GM12878 (cell line): ENCODE measurements around the gene SP2. TPM values are rescaled to one million over a fixed set of nuclear protein-coding genes. Genes with fewer than 3 reads are reported as not detected.

ENCODE experiments used
- ATAC-seq: fragments of 200-7000 bp; cut with Tn5 transposase; 3 replicates; pipeline ENCODE4 v1.9.1; 2020; ENCODE audit warnings: mild to moderate bottlenecking, moderate library complexity
- BruUV-seq: library from RNA; stranded (reverse); fragments of 400-500 nt; replicated peaks from 2 replicates; lab custom pipeline; 2021; lab: Mats Ljungman, UMichigan
- CTCF ChIA-PET: fragments of 300-600 bp; sonication (Branson Sonifier 250); formaldehyde crosslinking; extraction: SDS; loops from one replicate; lab custom pipeline; 2021; ENCODE audit warnings: inconsistent platforms; lab: Yijun Ruan, JAX
- POLR2A ChIA-PET: fragments of 350-600 bp; formaldehyde crosslinking; extraction: SDS; loops from one replicate; lab custom pipeline; 2021; ENCODE audit warnings: inconsistent platforms; lab: Charles Lee
- RAD21 ChIA-PET: fragments of 300-600 bp; sonication (Branson Sonifier 250); formaldehyde crosslinking; loops from one replicate; lab custom pipeline; 2023; ENCODE audit warnings: antibody characterized with exemption; ENCODE audit not compliant: unreplicated experiment; lab: Charles Lee
- SMC1A ChIA-PET: fragments of 300-600 bp; sonication (Branson Sonifier 250); formaldehyde crosslinking; loops from one replicate; lab custom pipeline; 2023; ENCODE audit not compliant: unreplicated experiment, uncharacterized antibody; lab: Charles Lee
- DNase-seq: peaks from one replicate; pipeline ENCODE4 v3.0.0-alpha.2; 2011; ENCODE audit warnings: low read depth, low spot score
- FAIRE-seq: peaks from 3 replicates; lab custom pipeline; 2011; peaks lifted over from hg19 to GRCh38; lab: Jason Lieb, UNC
- H2AFZ ChIP-seq: 2 replicates; pipeline ENCODE4 v1.6.0; 2011; ENCODE audit warnings: low read depth, low read length, control low read depth; ENCODE audit not compliant: control insufficient read depth
- H3K27ac ChIP-seq: 2 replicates; pipeline ENCODE4 v1.5.1; 2011; ENCODE audit warnings: control low read depth; ENCODE audit not compliant: control insufficient read depth, insufficient read depth
- H3K27me3 ChIP-seq, 2 experiments: replicated peaks in 1 of 2; 2 replicates each; pipeline versions ENCODE4 v1.6.0 to v1.6.1; 2011; ENCODE audit warnings: low read length in 1 of 2; ENCODE audit not compliant: control insufficient read depth in 2 of 2, insufficient read depth in 2 of 2
- H3K36me3 ChIP-seq, 2 experiments: 2 replicates each; pipeline ENCODE4 v1.5.1; 2011; ENCODE audit warnings: low read length in 1 of 2; ENCODE audit not compliant: control insufficient read depth in 2 of 2, insufficient read depth in 2 of 2
- H3K4me1 ChIP-seq: 2 replicates; pipeline ENCODE4 v1.6.1; 2011; ENCODE audit warnings: mild to moderate bottlenecking, low read length, moderate library complexity, mixed read lengths; ENCODE audit not compliant: control insufficient read depth, insufficient read depth
- H3K4me2 ChIP-seq: 2 replicates; pipeline ENCODE4 v1.6.0; 2011; ENCODE audit warnings: control low read depth; ENCODE audit not compliant: control insufficient read depth, insufficient read depth
- H3K4me3 ChIP-seq: fragments of 200-600 bp; sonication (generic); 2 replicates; pipeline ENCODE4 v1.5.1; 2016
- H3K79me2 ChIP-seq: 2 replicates; pipeline ENCODE4 v1.6.0; 2011; ENCODE audit warnings: low read length; ENCODE audit not compliant: control insufficient read depth, insufficient read depth
- H3K9ac ChIP-seq: 2 replicates; pipeline ENCODE4 v1.8.0; 2011; ENCODE audit warnings: low read length, control low read depth, mixed read lengths; ENCODE audit not compliant: control insufficient read depth, insufficient read depth
- H3K9me3 ChIP-seq: replicated peaks from 3 replicates; pipeline ENCODE4 v1.5.1; 2011; ENCODE audit warnings: mild to moderate bottlenecking, low read length; ENCODE audit not compliant: control insufficient read depth, insufficient read depth
- H4K20me1 ChIP-seq: 2 replicates; pipeline ENCODE4 v1.6.0; 2011; ENCODE audit not compliant: control insufficient read depth, insufficient read depth
- CHD4 ChIP-seq: fragments of 200-600 bp; sonication (generic); IDR thresholded peaks from 2 replicates; pipeline ENCODE4 v1.6.1; 2016; ENCODE audit warnings: mild to moderate bottlenecking
- KDM1A ChIP-seq: fragments of 200-600 bp; sonication (generic); IDR thresholded peaks from 2 replicates; pipeline ENCODE4 v1.6.1; 2016; ENCODE audit warnings: borderline replicate concordance
- PML ChIP-seq: IDR thresholded peaks from 2 replicates; pipeline ENCODE4 v1.6.1; 2012; ENCODE audit warnings: low read length, inconsistent platforms
- SREBF2 ChIP-seq: IDR thresholded peaks from 2 replicates; pipeline ENCODE4 v1.6.1; 2012; ENCODE audit warnings: mild to moderate bottlenecking, low read length
- STAT1 ChIP-seq: fragments of 450-650 bp; conservative IDR thresholded peaks from 2 replicates; pipeline ENCODE4 v1.6.1; 2014; ENCODE audit warnings: antibody characterized with exemption, mild to moderate bottlenecking
- TBL1XR1 ChIP-seq: IDR thresholded peaks from 2 replicates; pipeline ENCODE4 v1.6.1; 2012; ENCODE audit warnings: low read depth, low read length, improper control_type of control experiment
- ZNF274 ChIP-seq: IDR thresholded peaks from one replicate; pipeline ENCODE4 v1.8.0; 2011; ENCODE audit not compliant: insufficient read length, insufficient read depth
- ZNF384 ChIP-seq: IDR thresholded peaks from 2 replicates; pipeline ENCODE4 v1.6.1; 2012; ENCODE audit warnings: low read depth, mild to moderate bottlenecking, low read length, improper control_type of control experiment, borderline replicate concordance
- WGBS: methylation state at CpG from one replicate; pipeline ENCODE4 v1.1.6; 2016; ENCODE audit warnings: low lambda C conversion rate; ENCODE audit not compliant: insufficient replicate concordance, insufficient coverage; ENCODE audit errors: missing lambda C conversion rate; 5-methylcytosine and 5-hydroxymethylcytosine counted together
- in situ Hi-C: fragments of 300-500 bp; cut with MboI; formaldehyde crosslinking; loops from 9 replicates; pipeline ENCODE4 v1.14.3; 2018; ENCODE audit warnings: mixed read lengths
- intact Hi-C: fragments of 100-400 bp; cut with micrococcal nuclease; formaldehyde crosslinking; loops from one replicate; pipeline ENCODE4 v1.14.2; 2022; ENCODE audit not compliant: unreplicated experiment
- polyA plus RNA-seq, 11 experiments: library from polyadenylated mRNA; depleted of rRNA in 4 of 11; unstranded in 6 of 11; stranded (reverse) in 5 of 11; fragments of >200 nt; fragmentation: Nextera tagmentation in 4 of 11; fragmentation: Illumina TruSeq in 1 of 11; extraction: Ambion mirVana in 4 of 11; extraction: Trizol in 1 of 11; gene quantifications; 1 replicate in 1 of 11; 2 replicates in 10 of 11; pipeline versions ENCODE4 v1.2.1 to v1.2.3, GENCODE V29; 2011 to 2016; ENCODE audit warnings: inconsistent platforms in 2 of 11, missing spikeins in 2 of 11, low read depth in 1 of 11
- total RNA-seq, 4 experiments: library from RNA; depleted of rRNA in 3 of 4; stranded (reverse); fragments of >200 nt in 3 of 4; fragmentation: Illumina TruSeq in 1 of 4; extraction: Trizol in 1 of 4; gene quantifications; 2 replicates each; pipeline versions ENCODE4 v1.2.1 to v1.2.3, GENCODE V29; 2013 to 2021
- TF ChIP-seq, protein P1 (sequence below): fragments of 450-650 bp; IDR thresholded peaks from 2 replicates; pipeline ENCODE4 v1.6.1; 2016; ENCODE audit warnings: mild to moderate bottlenecking, moderate library complexity, borderline replicate concordance

The SP2 gene
- total and polyA plus RNA-seq, 10 of the 15 experiments (the other 5 are each of a cell fraction or from before 2014, with no cell fraction given) = 1.2 to 19.1 (median 4.8) TPM

DNA sequence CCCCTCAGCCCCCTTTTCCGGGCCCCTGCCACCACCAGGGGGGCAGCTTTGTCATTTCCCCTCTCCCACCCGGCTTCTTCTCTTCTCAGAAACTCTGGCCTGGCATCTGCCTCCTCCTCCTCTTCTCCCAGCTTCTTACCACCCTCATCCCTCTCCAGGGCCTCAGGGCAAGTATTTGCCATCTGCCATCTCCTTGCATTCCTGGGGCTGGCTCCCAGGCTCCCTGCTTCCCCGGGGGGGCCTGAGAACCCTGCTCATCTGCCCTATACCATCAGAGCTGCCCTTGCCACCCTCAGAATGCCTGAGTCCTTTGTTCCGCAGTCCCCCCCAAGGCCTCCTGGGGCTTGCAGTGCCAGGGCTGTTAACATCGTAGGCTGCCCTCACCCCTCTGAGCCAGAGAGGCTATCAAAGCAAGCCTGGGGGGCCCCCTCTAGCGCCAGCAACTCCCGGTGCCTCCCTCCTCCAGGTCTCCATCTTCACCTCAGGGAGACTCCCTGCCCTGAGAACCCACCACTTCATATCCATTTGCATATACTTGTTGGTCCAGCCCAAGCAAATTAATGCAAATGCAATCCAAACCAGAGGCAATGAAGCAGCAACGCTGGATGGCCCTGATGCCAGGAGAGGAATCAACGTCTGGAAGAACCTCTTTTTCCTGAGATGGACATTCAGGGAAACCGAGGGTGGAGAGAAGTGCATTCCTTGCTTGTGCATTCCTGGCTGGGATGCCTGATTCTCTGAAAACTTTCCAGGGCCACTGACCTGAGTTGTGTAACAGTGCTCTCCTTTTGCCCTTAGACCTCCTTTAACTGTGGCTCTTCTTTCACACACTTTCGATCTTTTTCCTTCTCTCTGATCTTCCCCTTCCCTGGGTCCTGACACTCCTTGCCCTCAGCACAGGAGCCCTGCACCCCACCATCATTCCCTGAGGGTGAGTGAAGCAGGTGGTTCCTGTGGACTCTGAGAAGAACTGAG is 20.7 kb upstream of the SP2 start:
- FAIRE-seq = no peak
- ChIA-PET SMC1A (interaction anchor here (0.7 kb wide), 1 partner anchor 12 kb away, joined by 3 read pairs; no protein-coding TSS in a partner anchor), RAD21 (no interaction called here), CTCF (interaction anchor here (0.6 to 0.7 kb wide), 2 partner anchors 9 to 15 kb away, joined by 3 read pairs; no protein-coding TSS in a partner anchor), POLR2A (no interaction called here)
- in situ Hi-C loops (no loop called here), intact Hi-C loops (no loop called here)
- H3K27ac ChIP-seq = no peak overlapping the region
- no peak overlapping the region for H3K9ac ChIP-seq
- no peak overlapping the region for H3K4me3 ChIP-seq
- DNase-seq = no peak
- no peaks in the 10 kb centered on the region for H4K20me1 ChIP-seq
- H3K9me3 ChIP-seq = no peaks in the 10 kb centered on the region
- H3K4me2 ChIP-seq = no peak overlapping the region
- ATAC-seq = no peak
- 5% methylated on average over 10 of the region's 11 CpGs for WGBS
- H3K4me1 ChIP-seq = peaks cover 6% of the 10 kb centered on the region; the same call in 1 of the 2 replicates
- no TSS peak for BruUV-seq
- no peaks in the 10 kb centered on the region for H3K36me3 ChIP-seq
- H3K79me2 ChIP-seq = no peaks in the 10 kb centered on the region
- peaks cover 4 to 8% of the 10 kb centered on the region in 2 experiments for H3K27me3 ChIP-seq
- no peak overlapping the region for H2AFZ ChIP-seq
- no peak for TF ChIP-seq ZNF274
- no peak for TF ChIP-seq TBL1XR1
- no peak for TF ChIP-seq PML
- TF ChIP-seq, protein P1, sequence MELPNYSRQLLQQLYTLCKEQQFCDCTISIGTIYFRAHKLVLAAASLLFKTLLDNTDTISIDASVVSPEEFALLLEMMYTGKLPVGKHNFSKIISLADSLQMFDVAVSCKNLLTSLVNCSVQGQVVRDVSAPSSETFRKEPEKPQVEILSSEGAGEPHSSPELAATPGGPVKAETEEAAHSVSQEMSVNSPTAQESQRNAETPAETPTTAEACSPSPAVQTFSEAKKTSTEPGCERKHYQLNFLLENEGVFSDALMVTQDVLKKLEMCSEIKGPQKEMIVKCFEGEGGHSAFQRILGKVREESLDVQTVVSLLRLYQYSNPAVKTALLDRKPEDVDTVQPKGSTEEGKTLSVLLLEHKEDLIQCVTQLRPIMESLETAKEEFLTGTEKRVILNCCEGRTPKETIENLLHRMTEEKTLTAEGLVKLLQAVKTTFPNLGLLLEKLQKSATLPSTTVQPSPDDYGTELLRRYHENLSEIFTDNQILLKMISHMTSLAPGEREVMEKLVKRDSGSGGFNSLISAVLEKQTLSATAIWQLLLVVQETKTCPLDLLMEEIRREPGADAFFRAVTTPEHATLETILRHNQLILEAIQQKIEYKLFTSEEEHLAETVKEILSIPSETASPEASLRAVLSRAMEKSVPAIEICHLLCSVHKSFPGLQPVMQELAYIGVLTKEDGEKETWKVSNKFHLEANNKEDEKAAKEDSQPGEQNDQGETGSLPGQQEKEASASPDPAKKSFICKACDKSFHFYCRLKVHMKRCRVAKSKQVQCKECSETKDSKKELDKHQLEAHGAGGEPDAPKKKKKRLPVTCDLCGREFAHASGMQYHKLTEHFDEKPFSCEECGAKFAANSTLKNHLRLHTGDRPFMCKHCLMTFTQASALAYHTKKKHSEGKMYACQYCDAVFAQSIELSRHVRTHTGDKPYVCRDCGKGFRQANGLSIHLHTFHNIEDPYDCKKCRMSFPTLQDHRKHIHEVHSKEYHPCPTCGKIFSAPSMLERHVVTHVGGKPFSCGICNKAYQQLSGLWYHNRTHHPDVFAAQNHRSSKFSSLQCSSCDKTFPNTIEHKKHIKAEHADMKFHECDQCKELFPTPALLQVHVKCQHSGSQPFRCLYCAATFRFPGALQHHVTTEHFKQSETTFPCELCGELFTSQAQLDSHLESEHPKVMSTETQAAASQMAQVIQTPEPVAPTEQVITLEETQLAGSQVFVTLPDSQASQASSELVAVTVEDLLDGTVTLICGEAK = no peak
- TF ChIP-seq CHD4 = no peak
- TF ChIP-seq SREBF2 = no peak
- TF ChIP-seq ZNF384 = no peak
- no peak for TF ChIP-seq KDM1A
- no peak for TF ChIP-seq STAT1
